KG1 (cell line): ENCODE measurements around the gene KRTAP5-5.
"Not testable (repeated sequence)": the region's sequence is repeated elsewhere in the genome, so short reads cannot be mapped to it uniquely, and the experiment has no call there.

Experiments
- DNase-seq: peaks from one replicate; lab custom pipeline; 2025; lab: John Stamatoyannopoulos, UW

The KRTAP5-5 gene

GRCh38 chr11:1656670-1657069 is 27.1 kb downstream of the KRTAP5-5 start:
- DNase-seq: no peak

- DNase-seq: no peak
These were observed 29.9 kb downstream of the KRTAP5-5 start for GRCh38 chr11:1659506-1659905.

- no peak for DNase-seq
These were observed 30.7 kb downstream of the KRTAP5-5 start for GRCh38 chr11:1660111-1660867.

GRCh38 chr11:1661454-1662269 is 32.1 kb downstream of the KRTAP5-5 start:
- not testable (repeated sequence) for DNase-seq

GRCh38 chr11:1662699-1663283 is 33.2 kb downstream of the KRTAP5-5 start:
- not testable (repeated sequence) for DNase-seq

- no peak for DNase-seq
These were observed 35.7 kb downstream of the KRTAP5-5 start for GRCh38 chr11:1665313-1665712.

GRCh38 chr11:1667121-1667850 is 37.7 kb downstream of the KRTAP5-5 start:
- DNase-seq: no peak

- DNase-seq: no peak
These were observed 38.3 kb downstream of the KRTAP5-5 start for GRCh38 chr11:1667906-1668305.

GRCh38 chr11:1668911-1669473 is 39.4 kb downstream of the KRTAP5-5 start:
- no peak for DNase-seq

GRCh38 chr11:1669546-1670218 is 40.1 kb downstream of the KRTAP5-5 start:
- DNase-seq: no peak

GRCh38 chr11:1670457-1670856 is 40.9 kb downstream of the KRTAP5-5 start:
- not testable (repeated sequence) for DNase-seq

- DNase-seq: no peak
These were observed 41.4 kb downstream of the KRTAP5-5 start for GRCh38 chr11:1670905-1671371.

- no peak for DNase-seq
These were observed 42.1 kb downstream of the KRTAP5-5 start for GRCh38 chr11:1671658-1672057.

- DNase-seq: no peak
These were observed 43.2 kb downstream of the KRTAP5-5 start for GRCh38 chr11:1672613-1673350.

- no peak for DNase-seq
These were observed 44.0 kb downstream of the KRTAP5-5 start for GRCh38 chr11:1673446-1674172.

GRCh38 chr11:1674173-1675131 is 44.9 kb downstream of the KRTAP5-5 start:
- DNase-seq: no peak

- no peak for DNase-seq
These were observed 46.1 kb downstream of the KRTAP5-5 start for GRCh38 chr11:1675536-1676228.

- DNase-seq: no peak
These were observed 46.7 kb downstream of the KRTAP5-5 start for GRCh38 chr11:1676229-1676740.
